ENCODE measurements around the gene NCR1. TPM values are rescaled to one million over a fixed set of nuclear protein-coding genes. Genes with fewer than 3 reads are reported as not detected.
"Not testable (repeated sequence)": the region's sequence is repeated elsewhere in the genome, so short reads cannot be mapped to it uniquely, and the experiment has no call there.

Gene NCR1
- total RNA-seq, 1 donor from 2014 or later, result 1.5 TPM

GRCh38 chr19:54905421-54905802 lies 536 bp upstream of the NCR1 start:
- no peaks in the 10 kb centered on the region for H3K9me3 ChIP-seq
- intact Hi-C loops (cut with DNase I), result no loop called here
- H3K27ac ChIP-seq, result no peak overlapping the region
- ATAC-seq (no peak), DNase-seq (no peak)
- H3K4me1 ChIP-seq, result no peaks in the 10 kb centered on the region
- no peaks in the 10 kb centered on the region for H3K27me3 ChIP-seq
- no peaks in the 10 kb centered on the region for H3K36me3 ChIP-seq
- no peak overlapping the region for H3K4me3 ChIP-seq
- no peak for TF ChIP-seq CTCF (IDR thresholded peaks at IDR 0.05)

- no peaks in the 10 kb centered on the region for H3K27me3 ChIP-seq
- H3K36me3 ChIP-seq, result no peaks in the 10 kb centered on the region
- no peak for TF ChIP-seq CTCF (IDR thresholded peaks at IDR 0.05)
- H3K4me3 ChIP-seq, result no peak overlapping the region
- H3K27ac ChIP-seq, result no peak overlapping the region
- no peaks in the 10 kb centered on the region for H3K4me1 ChIP-seq
- intact Hi-C loops (cut with DNase I), result no loop called here
- no peaks in the 10 kb centered on the region for H3K9me3 ChIP-seq
- DNase-seq, result no peak
- no peak for ATAC-seq
These were observed 871 bp downstream of the NCR1 start for GRCh38 chr19:54906819-54907218.

GRCh38 chr19:54907899-54908298 lies 2.0 kb downstream of the NCR1 start:
- ATAC-seq; H3K4me1 ChIP-seq; H3K9me3 ChIP-seq; H3K27me3 ChIP-seq; DNase-seq; intact Hi-C loops (cut with DNase I); H3K4me3 ChIP-seq; H3K27ac ChIP-seq; H3K36me3 ChIP-seq: not testable (repeated sequence)

- intact Hi-C loops (cut with DNase I), result no loop called here
- Histone ChIP-seq H3K4me3 (no peak overlapping the region), H3K4me1 (no peaks in the 10 kb centered on the region), H3K36me3 (no peaks in the 10 kb centered on the region), H3K27ac (no peak overlapping the region), H3K9me3 (no peaks in the 10 kb centered on the region), H3K27me3 (no peaks in the 10 kb centered on the region)
- ATAC-seq (peak; percentile 84), DNase-seq (no peak)
- TF ChIP-seq CTCF (IDR thresholded peaks at IDR 0.05), result no peak
These were observed 10.9 kb downstream of the NCR1 start for GRCh38 chr19:54916822-54917221.

GRCh38 chr19:54918499-54918898 lies 12.6 kb downstream of the NCR1 start:
- TF ChIP-seq CTCF (IDR thresholded peaks at IDR 0.05), result no peak
- Histone ChIP-seq H3K4me1 (no peaks in the 10 kb centered on the region), H3K4me3 (no peak overlapping the region), H3K9me3 (no peaks in the 10 kb centered on the region), H3K36me3 (no peaks in the 10 kb centered on the region), H3K27ac (no peak overlapping the region), H3K27me3 (no peaks in the 10 kb centered on the region)
- intact Hi-C loops (cut with DNase I), result no loop called here
- ATAC-seq (no peak), DNase-seq (no peak)

- H3K4me1 ChIP-seq; H3K27me3 ChIP-seq; H3K4me3 ChIP-seq; H3K36me3 ChIP-seq; ATAC-seq; H3K27ac ChIP-seq; intact Hi-C loops (cut with DNase I); DNase-seq; H3K9me3 ChIP-seq: not testable (repeated sequence)
- peak; percentile 47 for TF ChIP-seq CTCF (IDR thresholded peaks at IDR 0.05)
These were observed 14.0 kb downstream of the NCR1 start for GRCh38 chr19:54919646-54920563.

Data from upper lobe of right lung (tissue), 1 donor.